Testis (tissue), 2 donors: Measurements from ENCODE around the gene JSRP1.

Experiments used
- CTCF ChIP-seq, 3 experiments: fragments of 450-650 bp in 2 of 3; fragments of 200-600 bp in 1 of 3; sonication (generic) in 1 of 3; IDR thresholded peaks; one replicate each; pipeline ENCODE4 v1.5.1; 2016 to 2019; ENCODE audit warnings: antibody characterized with exemption in 3 of 3, mild to moderate bottlenecking in 2 of 3, moderate library complexity in 1 of 3
- POLR2A ChIP-seq: fragments of 450-650 bp; IDR thresholded peaks from one replicate; pipeline ENCODE4 v1.6.1; 2017; ENCODE audit warnings: antibody characterized with exemption, mild to moderate bottlenecking, moderate library complexity

GRCh38 chr19:2254064-2254872 lies 1.9 kb downstream of the JSRP1 start:
- no peak for TF ChIP-seq POLR2A
- peak in 1 of 3 experiments; percentile 11 for TF ChIP-seq CTCF (IDR thresholded peaks at IDR 0.05)
